SK-N-SH treated with all-trans-retinoic acid at 6 μM for 48 hours (cell line): Measurements from ENCODE around the gene TGFBI.

ENCODE experiments used
- ATAC-seq: fragments of 200-7000 bp; cut with Tn5 transposase; 3 replicates; pipeline ENCODE4 v1.9.1; 2020; ENCODE audit warnings: mild to moderate bottlenecking, moderate library complexity
- ARNTL ChIP-seq: fragments of 450-650 bp; formaldehyde crosslinking; IDR thresholded peaks from 2 replicates; pipeline ENCODE4 v1.5.0; 2020; ENCODE audit warnings: low read depth, mild to moderate bottlenecking, moderate library complexity, borderline replicate concordance
- BACH2 ChIP-seq: fragments of 250-450 bp; sonication (Bioruptor Pico); IDR thresholded peaks from 2 replicates; pipeline ENCODE4 v1.9.0; 2021; ENCODE audit warnings: mild to moderate bottlenecking, borderline replicate concordance
- CREB5 ChIP-seq: fragments of 250-450 bp; sonication (Bioruptor Pico); IDR thresholded peaks from 2 replicates; pipeline ENCODE4 v1.5.1; 2020; ENCODE audit warnings: low read depth, mild to moderate bottlenecking, moderate library complexity
- CSDC2 ChIP-seq: fragments of 250-450 bp; sonication (Bioruptor Pico); IDR thresholded peaks from 2 replicates; pipeline ENCODE4 v1.5.0; 2020; ENCODE audit warnings: mild to moderate bottlenecking, moderate library complexity
- CSRNP3 ChIP-seq: fragments of 250-450 bp; sonication (Bioruptor Pico); IDR thresholded peaks from 2 replicates; pipeline ENCODE4 v1.5.1; 2021; ENCODE audit warnings: mild to moderate bottlenecking, moderate library complexity
- ESRRG ChIP-seq: fragments of 250-450 bp; sonication (Bioruptor Pico); IDR thresholded peaks from 2 replicates; pipeline ENCODE4 v1.6.1; 2021; ENCODE audit warnings: mild to moderate bottlenecking
- GLIS3 ChIP-seq: fragments of 250-450 bp; sonication (Bioruptor Pico); IDR thresholded peaks from 2 replicates; pipeline ENCODE4 v1.5.0; 2020; ENCODE audit warnings: mild to moderate bottlenecking, moderate library complexity
- ISL1 ChIP-seq: fragments of 250-450 bp; sonication (Bioruptor Pico); IDR thresholded peaks from 2 replicates; pipeline ENCODE4 v2.1.2; 2022; ENCODE audit warnings: mild to moderate bottlenecking, moderate library complexity
- OSR1 ChIP-seq: fragments of 250-450 bp; sonication (Bioruptor Pico); IDR thresholded peaks from 2 replicates; pipeline ENCODE4 v1.8.0; 2022; ENCODE audit warnings: moderate library complexity, mild to moderate bottlenecking, inconsistent platforms
- PATZ1 ChIP-seq: fragments of 250-450 bp; sonication (Bioruptor Pico); IDR thresholded peaks from 2 replicates; pipeline ENCODE4 v1.8.0; 2020; ENCODE audit warnings: mild to moderate bottlenecking, moderate library complexity, borderline replicate concordance
- PPARA ChIP-seq: fragments of 250-450 bp; sonication (Bioruptor Pico); IDR thresholded peaks from 2 replicates; pipeline ENCODE4 v1.5.0; 2020; ENCODE audit warnings: mild to moderate bottlenecking, borderline replicate concordance
- RARB ChIP-seq: fragments of 250-450 bp; sonication (Bioruptor Pico); IDR thresholded peaks from 2 replicates; pipeline ENCODE4 v1.8.0; 2021; ENCODE audit warnings: mild to moderate bottlenecking, moderate library complexity
- SNAI2 ChIP-seq: fragments of 250-450 bp; sonication (Bioruptor Pico); IDR thresholded peaks from 2 replicates; pipeline ENCODE4 v1.5.0; 2020; ENCODE audit warnings: mild to moderate bottlenecking, moderate library complexity
- TCF4 ChIP-seq: fragments of 250-450 bp; sonication (Bioruptor Pico); IDR thresholded peaks from 2 replicates; pipeline ENCODE4 v1.8.0; 2021; ENCODE audit warnings: mild to moderate bottlenecking, moderate library complexity, borderline replicate concordance
- TOX ChIP-seq: fragments of 250-450 bp; sonication (Bioruptor Pico); IDR thresholded peaks from 2 replicates; pipeline ENCODE4 v1.8.0; 2021; ENCODE audit warnings: mild to moderate bottlenecking, moderate library complexity, borderline replicate concordance
- ZC3H10 ChIP-seq: fragments of 250-450 bp; sonication (Bioruptor Pico); IDR thresholded peaks from 2 replicates; pipeline ENCODE4 v1.5.1; 2021; ENCODE audit warnings: mild to moderate bottlenecking, moderate library complexity
- ZFP30 ChIP-seq: fragments of 450-650 bp; formaldehyde crosslinking; IDR thresholded peaks from 2 replicates; pipeline ENCODE4 v1.5.0; 2022; ENCODE audit warnings: mild to moderate bottlenecking, moderate library complexity
- ZNF565 ChIP-seq: fragments of 450-650 bp; formaldehyde crosslinking; conservative IDR thresholded peaks from 2 replicates; pipeline ENCODE4 v1.5.0; 2020; ENCODE audit warnings: low read depth, mild to moderate bottlenecking, moderate library complexity
- ZNF70 ChIP-seq: fragments of 450-650 bp; formaldehyde crosslinking; IDR thresholded peaks from 2 replicates; pipeline ENCODE4 v1.5.0; 2020; ENCODE audit warnings: mild to moderate bottlenecking, moderate library complexity
- ZNF8 ChIP-seq: fragments of 450-650 bp; formaldehyde crosslinking; IDR thresholded peaks from 2 replicates; pipeline ENCODE4 v1.5.0; 2020; ENCODE audit warnings: mild to moderate bottlenecking, moderate library complexity

The TGFBI gene

DNA sequence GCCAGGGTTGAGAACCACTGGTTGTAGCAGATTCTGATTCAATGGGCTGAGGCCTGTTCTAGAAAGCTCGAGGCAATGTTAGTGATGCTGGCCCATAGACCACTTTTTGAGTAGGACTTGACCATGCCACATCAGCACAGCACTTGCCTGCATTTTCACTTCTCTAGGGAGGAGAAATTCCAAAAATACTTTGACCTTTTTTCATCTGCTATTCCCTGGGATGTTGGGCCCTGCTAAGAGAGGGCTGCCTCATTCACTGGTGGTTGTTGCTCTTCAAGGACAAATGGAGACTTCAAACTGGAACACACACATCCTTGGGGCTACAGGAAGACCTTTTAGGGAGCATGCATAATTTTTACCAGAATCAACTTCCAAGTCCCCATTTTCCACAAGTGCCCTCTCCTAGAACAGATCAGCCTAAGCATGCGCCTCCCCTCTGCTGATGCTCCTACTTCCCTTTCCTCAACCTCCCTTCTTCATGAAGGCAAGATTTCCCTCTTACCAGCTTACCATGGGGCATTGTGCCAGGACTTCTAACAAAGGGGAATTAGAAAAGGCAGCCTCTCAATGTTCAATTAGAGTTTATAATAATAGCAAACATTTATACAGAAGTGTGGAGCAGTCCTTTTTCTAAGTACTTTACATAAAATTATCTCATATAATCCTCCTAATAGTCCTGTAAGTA is 12.7 kb upstream of the TGFBI start:
- ATAC-seq = no peak
- TF ChIP-seq PPARA (no peak), CSRNP3 (CRISPR knock-in tag) (no peak), ARNTL (CRISPR knock-in tag) (no peak), CSDC2 (CRISPR knock-in tag) (no peak), PATZ1 (CRISPR knock-in tag) (no peak), ZNF8 (no peak), TCF4 (CRISPR knock-in tag) (no peak), TOX (CRISPR knock-in tag) (no peak), GLIS3 (CRISPR knock-in tag) (no peak), ESRRG (CRISPR knock-in tag) (no peak), ZC3H10 (CRISPR knock-in tag) (no peak), SNAI2 (CRISPR knock-in tag) (no peak)

GRCh38 chr5:136016945-136017530 is 11.8 kb upstream of the TGFBI start:
- peak; percentile 16 for ATAC-seq
- TF ChIP-seq ISL1 (CRISPR knock-in tag) = peak; percentile 89
- TF ChIP-seq CSDC2 (CRISPR knock-in tag) = peak; percentile 72; the same call in 1 of the 2 replicates
- no peak for TF ChIP-seq GLIS3 (CRISPR knock-in tag)
- TF ChIP-seq TCF4 (CRISPR knock-in tag) = peak; percentile 33; the same call in 1 of the 2 replicates
- peak; percentile 98 for TF ChIP-seq PATZ1 (CRISPR knock-in tag)
- 0 out of 2 replicates have a peak, but pooled peaks have one; percentile 28 for TF ChIP-seq OSR1
- no peak for TF ChIP-seq RARB (CRISPR knock-in tag)
- peak; percentile 52; the same call in 1 of the 2 replicates for TF ChIP-seq CREB5 (CRISPR knock-in tag)
- no peak for TF ChIP-seq ZNF8
- no peak for TF ChIP-seq ZFP30 (CRISPR knock-in tag)
- TF ChIP-seq, all 23 proteins: peak for 6

GRCh38 chr5:136018814-136019783 is 9.7 kb upstream of the TGFBI start:
- peak; percentile 57 for ATAC-seq
- TF ChIP-seq ZNF70 = no peak
- no peak for TF ChIP-seq BACH2 (CRISPR knock-in tag)
- 0 out of 2 replicates have a peak, but pooled peaks have one; percentile 26 for TF ChIP-seq CSRNP3 (CRISPR knock-in tag)
- TF ChIP-seq RARB (CRISPR knock-in tag) = no peak
- no peak for TF ChIP-seq OSR1
- no peak for TF ChIP-seq ZNF565
- no peak for TF ChIP-seq PATZ1 (CRISPR knock-in tag)
- TF ChIP-seq CREB5 (CRISPR knock-in tag) = no peak
- no peak for TF ChIP-seq TOX (CRISPR knock-in tag)
- 0 out of 2 replicates have a peak, but pooled peaks have one; percentile 68 for TF ChIP-seq ARNTL (CRISPR knock-in tag)
